ENCODE measurements around the gene HTT.

The HTT gene

GRCh38 chr4:3220476-3221183 is 146.1 kb downstream of the HTT start:
- H3K9ac ChIP-seq (ENCODE audit: insufficient read length) = no peak overlapping the region
- TF ChIP-seq EZH2 (IDR thresholded peaks at IDR 0.05) (no peak), FOXP2 (optimal IDR thresholded peaks at IDR 0.05; ENCODE audit: control extremely low read depth, extremely low read length, insufficient read depth) (no peak), POLR2AphosphoS5 (IDR thresholded peaks at IDR 0.05; ENCODE audit: borderline replicate concordance, low read depth, low read length) (no peak)
- no peaks in the 10 kb centered on the region for H3K9me3 ChIP-seq (ENCODE audit: low read depth, low read length)
- H3K27ac ChIP-seq = no peak overlapping the region
- no peak overlapping the region for H3K4me3 ChIP-seq
- H3K36me3 ChIP-seq (ENCODE audit: insufficient read depth, low read length) = peaks cover 60% of the 10 kb centered on the region
- DNase-seq (ENCODE audit: low read depth, low spot score) = no peak

GRCh38 chr4:3221184-3221494 is 146.7 kb downstream of the HTT start:
- Histone ChIP-seq H3K27ac (no peak overlapping the region), H3K9ac (ENCODE audit: insufficient read length) (no peak overlapping the region), H3K4me3 (no peak overlapping the region), H3K36me3 (ENCODE audit: insufficient read depth, low read length) (peaks cover 56% of the 10 kb centered on the region), H3K9me3 (ENCODE audit: low read depth, low read length) (no peaks in the 10 kb centered on the region)
- no peak for TF ChIP-seq POLR2AphosphoS5 (IDR thresholded peaks at IDR 0.05; ENCODE audit: borderline replicate concordance, low read depth, low read length)
- no peak for TF ChIP-seq FOXP2 (optimal IDR thresholded peaks at IDR 0.05; ENCODE audit: control extremely low read depth, extremely low read length, insufficient read depth)
- no peak for TF ChIP-seq EZH2 (IDR thresholded peaks at IDR 0.05)
- no peak for DNase-seq (ENCODE audit: low read depth, low spot score)

- DNase-seq (ENCODE audit: low read depth, low spot score) = no peak
- Histone ChIP-seq H3K36me3 (ENCODE audit: insufficient read depth, low read length) (peaks cover 52% of the 10 kb centered on the region), H3K27ac (no peak overlapping the region), H3K4me3 (no peak overlapping the region), H3K9me3 (ENCODE audit: low read depth, low read length) (no peaks in the 10 kb centered on the region), H3K9ac (ENCODE audit: insufficient read length) (no peak overlapping the region)
- no peak for TF ChIP-seq EZH2 (IDR thresholded peaks at IDR 0.05)
- TF ChIP-seq FOXP2 (optimal IDR thresholded peaks at IDR 0.05; ENCODE audit: control extremely low read depth, extremely low read length, insufficient read depth) = no peak
- TF ChIP-seq POLR2AphosphoS5 (IDR thresholded peaks at IDR 0.05; ENCODE audit: borderline replicate concordance, low read depth, low read length) = no peak
Observed at GRCh38 chr4:3221996-3222395, 147.5 kb downstream of the HTT start.

- H3K9ac ChIP-seq (ENCODE audit: insufficient read length) = no peak overlapping the region
- peaks cover 47% of the 10 kb centered on the region for H3K36me3 ChIP-seq (ENCODE audit: insufficient read depth, low read length)
- DNase-seq (ENCODE audit: low read depth, low spot score) = no peak
- no peaks in the 10 kb centered on the region for H3K9me3 ChIP-seq (ENCODE audit: low read depth, low read length)
- no peak overlapping the region for H3K4me3 ChIP-seq
- TF ChIP-seq POLR2AphosphoS5 (IDR thresholded peaks at IDR 0.05; ENCODE audit: borderline replicate concordance, low read depth, low read length) = no peak
- no peak for TF ChIP-seq FOXP2 (optimal IDR thresholded peaks at IDR 0.05; ENCODE audit: control extremely low read depth, extremely low read length, insufficient read depth)
- no peak for TF ChIP-seq EZH2 (IDR thresholded peaks at IDR 0.05)
- H3K27ac ChIP-seq = no peak overlapping the region
Observed at GRCh38 chr4:3223346-3223745, 148.9 kb downstream of the HTT start.

- H3K9ac ChIP-seq (ENCODE audit: insufficient read length) = no peak overlapping the region
- DNase-seq (ENCODE audit: low read depth, low spot score) = no peak
- no peak overlapping the region for H3K4me3 ChIP-seq
- no peak for TF ChIP-seq FOXP2 (optimal IDR thresholded peaks at IDR 0.05; ENCODE audit: control extremely low read depth, extremely low read length, insufficient read depth)
- no peak for TF ChIP-seq EZH2 (IDR thresholded peaks at IDR 0.05)
- TF ChIP-seq POLR2AphosphoS5 (IDR thresholded peaks at IDR 0.05; ENCODE audit: borderline replicate concordance, low read depth, low read length) = no peak
- no peak overlapping the region for H3K27ac ChIP-seq
- H3K36me3 ChIP-seq (ENCODE audit: insufficient read depth, low read length) = peaks cover 55% of the 10 kb centered on the region
- H3K9me3 ChIP-seq (ENCODE audit: low read depth, low read length) = no peaks in the 10 kb centered on the region
Observed at GRCh38 chr4:3223956-3224748, 149.7 kb downstream of the HTT start.

GRCh38 chr4:3225071-3225850 is 150.8 kb downstream of the HTT start:
- no peak overlapping the region for H3K27ac ChIP-seq
- DNase-seq (ENCODE audit: low read depth, low spot score) = no peak
- no peaks in the 10 kb centered on the region for H3K9me3 ChIP-seq (ENCODE audit: low read depth, low read length)
- no peak for TF ChIP-seq EZH2 (IDR thresholded peaks at IDR 0.05)
- TF ChIP-seq POLR2AphosphoS5 (IDR thresholded peaks at IDR 0.05; ENCODE audit: borderline replicate concordance, low read depth, low read length) = no peak
- TF ChIP-seq FOXP2 (optimal IDR thresholded peaks at IDR 0.05; ENCODE audit: control extremely low read depth, extremely low read length, insufficient read depth) = no peak
- no peak overlapping the region for H3K4me3 ChIP-seq
- H3K9ac ChIP-seq (ENCODE audit: insufficient read length) = no peak overlapping the region
- peaks cover 63% of the 10 kb centered on the region for H3K36me3 ChIP-seq (ENCODE audit: insufficient read depth, low read length)

GRCh38 chr4:3225936-3226335 is 151.5 kb downstream of the HTT start:
- H3K4me3 ChIP-seq = no peak overlapping the region
- peaks cover 63% of the 10 kb centered on the region; the same call in 1 of the 2 replicates for H3K36me3 ChIP-seq (ENCODE audit: insufficient read depth, low read length)
- no peak for DNase-seq (ENCODE audit: low read depth, low spot score)
- no peak for TF ChIP-seq FOXP2 (optimal IDR thresholded peaks at IDR 0.05; ENCODE audit: control extremely low read depth, extremely low read length, insufficient read depth)
- TF ChIP-seq EZH2 (IDR thresholded peaks at IDR 0.05) = no peak
- no peak for TF ChIP-seq POLR2AphosphoS5 (IDR thresholded peaks at IDR 0.05; ENCODE audit: borderline replicate concordance, low read depth, low read length)
- no peak overlapping the region for H3K9ac ChIP-seq (ENCODE audit: insufficient read length)
- no peak overlapping the region for H3K27ac ChIP-seq
- no peaks in the 10 kb centered on the region for H3K9me3 ChIP-seq (ENCODE audit: low read depth, low read length)

GRCh38 chr4:3226467-3226866 is 152.0 kb downstream of the HTT start:
- H3K36me3 ChIP-seq (ENCODE audit: insufficient read depth, low read length) = peaks cover 62% of the 10 kb centered on the region; the same call in 1 of the 2 replicates
- no peak overlapping the region for H3K9ac ChIP-seq (ENCODE audit: insufficient read length)
- DNase-seq (ENCODE audit: low read depth, low spot score) = no peak
- H3K27ac ChIP-seq = no peak overlapping the region
- H3K9me3 ChIP-seq (ENCODE audit: low read depth, low read length) = no peaks in the 10 kb centered on the region
- TF ChIP-seq FOXP2 (optimal IDR thresholded peaks at IDR 0.05; ENCODE audit: control extremely low read depth, extremely low read length, insufficient read depth) = no peak
- TF ChIP-seq EZH2 (IDR thresholded peaks at IDR 0.05) = no peak
- TF ChIP-seq POLR2AphosphoS5 (IDR thresholded peaks at IDR 0.05; ENCODE audit: borderline replicate concordance, low read depth, low read length) = no peak
- H3K4me3 ChIP-seq = no peak overlapping the region
